SK-N-SH (cell line): ENCODE measurements around the gene CD160. TPM values are rescaled to one million over a fixed set of nuclear protein-coding genes. Genes with fewer than 3 reads are reported as not detected.

Source experiments
- polyA plus RNA-seq, 3 experiments: library from polyadenylated mRNA; depleted of rRNA; stranded (reverse); fragments of >200 nt; gene quantifications; 2 replicates each; pipeline ENCODE4 v1.2.3, GENCODE V29; 2012

CD160 gene
- polyA plus RNA-seq, 1 of the 3 experiments (the other 2 are of a cell fraction) = not detected

Other genes with a start within 250 kb of the CD160 start
- gene GPR89A, start 111.5 kb upstream of the CD160 start, polyA plus RNA-seq (2012; rRNA removed) = 10.5 and 15.2 TPM in 2 replicates
- 0.16 and 0.24 TPM in 2 replicates for gene PDZK1, start 12.1 kb upstream of the CD160 start, polyA plus RNA-seq (2012; rRNA removed)
- 4.8 and 6.1 TPM in 2 replicates for gene RNF115, start 104.6 kb downstream of the CD160 start, polyA plus RNA-seq (2012; rRNA removed)
- gene POLR3C, start 104.7 kb downstream of the CD160 start, polyA plus RNA-seq (2012; rRNA removed) = 34.1 and 40.9 TPM in 2 replicates
- 7.8 and 8.1 TPM in 2 replicates for gene NUDT17, start 126.1 kb downstream of the CD160 start, polyA plus RNA-seq (2012; rRNA removed)
- gene PIAS3, start 139.6 kb downstream of the CD160 start, polyA plus RNA-seq (2012; rRNA removed) = 35.5 and 39.1 TPM in 2 replicates
- 0.05 and 0.08 TPM in 2 replicates for gene ANKRD35, start 166.4 kb downstream of the CD160 start, polyA plus RNA-seq (2012; rRNA removed)
- gene ITGA10, start 190.6 kb downstream of the CD160 start, polyA plus RNA-seq (2012; rRNA removed) = 2.1 and 2.6 TPM in 2 replicates
- 26.1 and 34.5 TPM in 2 replicates for gene PEX11B, start 199.2 kb downstream of the CD160 start, polyA plus RNA-seq (2012; rRNA removed)
- gene RBM8A, start 208.0 kb downstream of the CD160 start, polyA plus RNA-seq (2012; rRNA removed) = 236 TPM in 2 replicates
- 39.1 and 39.4 TPM in 2 replicates for gene LIX1L, start 238.5 kb downstream of the CD160 start, polyA plus RNA-seq (2012; rRNA removed)
- gene ANKRD34A, start 245.1 kb downstream of the CD160 start, polyA plus RNA-seq (2012; rRNA removed) = 2.6 and 3.6 TPM in 2 replicates
- gene POLR3GL, start 245.2 kb downstream of the CD160 start, polyA plus RNA-seq (2012; rRNA removed) = 15.8 and 17.3 TPM in 2 replicates